GM12801 (cell line): ENCODE data around the gene C3orf18.

Experiments used
- CTCF ChIP-seq: IDR thresholded peaks from one replicate; pipeline ENCODE4 v1.5.1; 2011; ENCODE audit warnings: control low read depth; ENCODE audit not compliant: insufficient read length; ENCODE audit errors: extremely low read depth

C3orf18 gene

GRCh38 chr3:50607271-50608091 is 39.9 kb upstream of the C3orf18 start:
- no peak for TF ChIP-seq CTCF

- no peak for TF ChIP-seq CTCF
Observed at GRCh38 chr3:50606596-50606995, 39.0 kb upstream of the C3orf18 start.

DNA sequence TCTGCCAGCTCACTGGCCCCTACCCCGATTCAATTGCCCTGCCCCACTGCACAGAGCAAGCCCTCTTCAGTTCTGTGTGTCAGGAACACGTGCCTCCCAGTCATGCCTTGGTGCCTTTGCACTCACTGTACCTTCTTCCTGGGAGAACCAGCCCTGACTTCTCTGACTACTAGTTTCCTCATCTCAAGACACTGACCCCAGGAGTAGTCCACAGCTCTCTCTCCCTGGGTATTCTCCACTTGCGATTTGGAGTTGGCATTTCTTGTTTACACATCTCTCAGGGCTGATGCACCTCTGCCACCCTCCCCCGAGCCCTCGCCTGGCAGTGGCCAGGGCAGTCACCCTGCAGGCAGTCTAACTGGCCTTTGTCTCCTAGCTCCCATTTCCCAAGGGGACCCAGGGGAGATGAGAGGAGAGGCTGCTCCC is 38.4 kb upstream of the C3orf18 start:
- no peak for TF ChIP-seq CTCF

GRCh38 chr3:50604628-50605588 is 37.4 kb upstream of the C3orf18 start:
- no peak for TF ChIP-seq CTCF

DNA sequence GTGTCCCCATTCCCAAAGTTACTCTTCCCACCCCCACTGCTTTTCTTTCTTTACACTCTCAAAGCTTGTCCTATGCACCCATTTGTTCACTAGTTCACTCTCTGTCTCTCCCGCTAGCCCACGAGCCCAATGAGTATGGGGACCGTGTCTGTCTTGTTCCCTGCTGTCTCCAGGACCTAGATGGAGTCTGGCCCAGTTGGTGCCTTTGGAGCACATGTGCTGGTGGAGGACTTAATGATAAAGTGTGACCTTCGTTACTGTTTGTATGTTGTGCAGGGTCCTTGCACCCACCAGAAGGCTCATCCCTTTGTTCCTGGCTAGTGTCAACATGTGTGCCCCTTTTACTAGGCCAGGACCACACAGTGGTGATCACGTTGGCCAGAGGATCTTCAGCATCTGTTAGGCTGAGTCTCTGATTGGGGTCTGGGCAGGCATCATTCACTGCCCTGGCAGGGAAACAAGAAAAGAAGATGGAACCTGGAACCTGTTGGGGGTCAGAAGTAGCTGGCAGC is 36.6 kb upstream of the C3orf18 start:
- no peak for TF ChIP-seq CTCF

GRCh38 chr3:50603261-50604109 is 35.9 kb upstream of the C3orf18 start:
- no peak for TF ChIP-seq CTCF
